OCI-LY7 (cell line): ENCODE data around the gene TIMM23. TPM values are rescaled to one million over a fixed set of nuclear protein-coding genes. Genes with fewer than 3 reads are reported as not detected.
A peak's percentile ranks its signal among the peaks of the same experiment; 100 is the strongest.

ENCODE experiments used
- BruUV-seq: library from RNA; stranded (reverse); fragments of 400-500 nt; replicated peaks from 2 replicates; lab custom pipeline; 2021; lab: Mats Ljungman, UMichigan
- CTCF ChIA-PET: fragments of 300-600 bp; sonication (Branson Sonifier 250); formaldehyde crosslinking; loops from one replicate; lab custom pipeline; 2022; ENCODE audit warnings: antibody characterized with exemption; ENCODE audit not compliant: unreplicated experiment; lab: Charles Lee
- POLR2A ChIA-PET: fragments of 300-600 bp; sonication (Branson Sonifier 250); formaldehyde crosslinking; loops from one replicate; lab custom pipeline; 2022; ENCODE audit warnings: antibody characterized with exemption; lab: Charles Lee
- DNase-seq: peaks from one replicate; pipeline ENCODE4 v3.0.0-alpha.2; 2015; ENCODE audit warnings: low spot score
- H2AFZ ChIP-seq: fragments of 200-600 bp; sonication (generic), shearing (Covaris generic); 2 replicates; pipeline ENCODE4 v1.6.1; 2014; ENCODE audit warnings: mild to moderate bottlenecking, antibody characterized with exemption, low read length, moderate library complexity
- H3K27ac ChIP-seq: fragments of 200-600 bp; sonication (generic); 2 replicates; pipeline ENCODE4 v1.5.1; 2014; ENCODE audit warnings: mixed run types, low read depth, mild to moderate bottlenecking, moderate library complexity, low read length, inconsistent platforms; ENCODE audit not compliant: poor library complexity, severe bottlenecking
- H3K36me3 ChIP-seq: fragments of 200-600 bp; sonication (generic); 2 replicates; pipeline ENCODE4 v1.6.1; 2014; ENCODE audit warnings: mild to moderate bottlenecking, antibody characterized with exemption, low read length, moderate library complexity, mixed read lengths; ENCODE audit not compliant: insufficient read depth
- H3K4me1 ChIP-seq: fragments of 200-600 bp; sonication (generic); 2 replicates; pipeline ENCODE4 v1.5.1; 2014; ENCODE audit warnings: mild to moderate bottlenecking, low read length; ENCODE audit not compliant: insufficient read depth, poor library complexity, severe bottlenecking
- H3K4me2 ChIP-seq: fragments of 200-600 bp; sonication (generic); 2 replicates; pipeline ENCODE4 v1.6.1; 2014; ENCODE audit warnings: mild to moderate bottlenecking, low read length
- H3K4me3 ChIP-seq: fragments of 200-600 bp; sonication (generic); 2 replicates; pipeline ENCODE4 v1.5.1; 2014; ENCODE audit warnings: mild to moderate bottlenecking, low read depth, low read length; ENCODE audit not compliant: poor library complexity, severe bottlenecking
- H3K79me2 ChIP-seq: fragments of 200-600 bp; sonication (generic); 2 replicates; pipeline ENCODE4 v1.6.1; 2016; ENCODE audit warnings: low read depth, mild to moderate bottlenecking, low read length, moderate library complexity, mixed read lengths; ENCODE audit not compliant: insufficient read depth
- H3K9me2 ChIP-seq: fragments of 200-600 bp; sonication (generic); 2 replicates; pipeline ENCODE4 v1.6.1; 2016; ENCODE audit warnings: mild to moderate bottlenecking, low read length, mixed read lengths; ENCODE audit not compliant: insufficient read depth
- H3K9me3 ChIP-seq: fragments of 200-600 bp; sonication (generic); 2 replicates; pipeline ENCODE4 v1.6.1; 2014; ENCODE audit warnings: mild to moderate bottlenecking, mixed run types, low read length, mixed read lengths
- H4K20me1 ChIP-seq: fragments of 200-600 bp; sonication (generic); 2 replicates; pipeline ENCODE4 v1.6.1; 2014; ENCODE audit warnings: mild to moderate bottlenecking, antibody characterized with exemption, low read length, moderate library complexity, mixed read lengths; ENCODE audit not compliant: insufficient read depth
- CTCF ChIP-seq: fragments of 200-600 bp; sonication (generic); conservative IDR thresholded peaks from 2 replicates; pipeline ENCODE4 v1.5.1; 2014; ENCODE audit warnings: mild to moderate bottlenecking, antibody characterized with exemption, low read length, moderate library complexity, mixed read lengths
- EZH2phosphoT487 ChIP-seq: fragments of 200-600 bp; sonication (generic); IDR thresholded peaks from 2 replicates; pipeline ENCODE4 v1.6.1; 2018; ENCODE audit warnings: low read depth, borderline replicate concordance, mild to moderate bottlenecking, mixed run types, antibody characterized with exemption, low read length, moderate library complexity, mixed read lengths
- intact Hi-C: fragments of 100-400 bp; cut with micrococcal nuclease; formaldehyde crosslinking; loops from one replicate; pipeline ENCODE4 v1.10.0; 2022; ENCODE audit not compliant: unreplicated experiment
- total RNA-seq, 2 experiments: library from RNA; depleted of rRNA in 1 of 2; stranded (reverse); fragments of >200 nt in 1 of 2; shearing (Covaris generic) in 1 of 2; gene quantifications; 2 replicates each; pipeline ENCODE4 v1.2.3, GENCODE V29; 2014 to 2022

TIMM23 gene
- total RNA-seq, 2 experiments from 2014 or later = 50.5 to 59.1 TPM

- Histone ChIP-seq H3K79me2 (peaks cover 100% of the 10 kb centered on the region), H3K4me1 (peaks cover 51% of the 10 kb centered on the region), H3K4me3 (peak overlapping the region; percentile 46), H4K20me1 (peaks cover 32% of the 10 kb centered on the region), H3K4me2 (peak overlapping the region; percentile 76), H3K9me2 (no peaks in the 10 kb centered on the region), H3K9me3 (no peaks in the 10 kb centered on the region), H3K36me3 (peaks cover 54% of the 10 kb centered on the region), H3K27ac (peak overlapping the region; percentile 79), H2AFZ (no peak overlapping the region)
- peak; percentile 16 for DNase-seq
- TF ChIP-seq CTCF (no peak), EZH2phosphoT487 (no peak)
- intact Hi-C loops = loop anchor here (5.0 kb wide), 1 partner anchor 38 kb away; no protein-coding TSS in a partner anchor
- ChIA-PET CTCF (interaction anchor here (1.5 kb wide), 1 partner anchor 12 kb away, joined by 5 read pairs; no protein-coding TSS in a partner anchor), POLR2A (interaction anchor here (0.6 to 3.2 kb wide), 7 partner anchors 7 to 72 kb away, joined by 4 to 12 read pairs (median 5); partner anchors contain the start of gene NCOA4)
- no TSS peak for BruUV-seq
Observed at GRCh38 chr10:46020344-46020657, 48.0 kb downstream of the TIMM23 start.

- no TSS peak for BruUV-seq
- H3K4me1 ChIP-seq = peaks cover 54% of the 10 kb centered on the region
- H3K4me3 ChIP-seq = peak overlapping the region; percentile 51
- H3K27ac ChIP-seq = no peak overlapping the region
- no peaks in the 10 kb centered on the region for H3K9me3 ChIP-seq
- ChIA-PET POLR2A (interaction anchor here (0.6 kb wide), 1 partner anchor 24 kb away, joined by 4 read pairs; no protein-coding TSS in a partner anchor), CTCF (no interaction called here)
- peak; percentile 61 for DNase-seq
- peaks cover 100% of the 10 kb centered on the region for H3K79me2 ChIP-seq
- H3K36me3 ChIP-seq = peaks cover 50% of the 10 kb centered on the region
- intact Hi-C loops = loop anchor here (5.0 kb wide), 1 partner anchor 41 kb away; no protein-coding TSS in a partner anchor
- no peak overlapping the region for H2AFZ ChIP-seq
- TF ChIP-seq EZH2phosphoT487 (no peak), CTCF (peak; percentile 33; the same call in 1 of the 2 replicates)
- peaks cover 50% of the 10 kb centered on the region for H4K20me1 ChIP-seq
- no peaks in the 10 kb centered on the region for H3K9me2 ChIP-seq
- peak overlapping the region; percentile 49 for H3K4me2 ChIP-seq
Observed at GRCh38 chr10:46022978-46023702, 50.9 kb downstream of the TIMM23 start.

DNA sequence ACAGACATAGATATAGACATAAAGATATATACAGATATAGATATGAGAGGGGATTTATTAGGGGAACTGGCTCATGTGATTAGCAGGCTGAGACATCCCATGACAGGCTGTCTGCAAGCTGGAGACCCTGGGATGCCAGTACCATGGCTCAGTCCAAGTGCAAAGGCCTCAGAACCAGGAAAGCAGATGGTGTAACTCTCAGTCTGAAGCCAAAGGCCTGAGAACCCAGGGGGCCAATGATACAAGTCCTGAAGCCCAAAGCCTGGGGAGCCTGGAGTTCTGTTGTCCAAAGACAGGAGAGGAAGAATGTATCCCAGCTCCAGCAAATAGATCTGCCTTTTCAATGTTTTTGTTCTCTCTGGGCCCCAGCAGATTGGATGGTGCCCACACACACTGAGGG is 52.7 kb downstream of the TIMM23 start:
- no peak overlapping the region for H2AFZ ChIP-seq
- H3K9me2 ChIP-seq = no peaks in the 10 kb centered on the region
- BruUV-seq = no TSS peak
- intact Hi-C loops = loop anchor here (5.0 kb wide), 3 partner anchors 43 to 788 kb away; no protein-coding TSS in a partner anchor
- peaks cover 47% of the 10 kb centered on the region for H3K4me1 ChIP-seq
- no peak overlapping the region for H3K27ac ChIP-seq
- H3K4me2 ChIP-seq = no peak overlapping the region
- ChIA-PET CTCF (no interaction called here), POLR2A (interaction anchor here (0.8 kb wide), 1 partner anchor 19 kb away, joined by 3 read pairs; no protein-coding TSS in a partner anchor)
- no peak overlapping the region for H3K4me3 ChIP-seq
- DNase-seq = no peak
- H4K20me1 ChIP-seq = peaks cover 46% of the 10 kb centered on the region
- peaks cover 39% of the 10 kb centered on the region for H3K36me3 ChIP-seq
- H3K9me3 ChIP-seq = no peaks in the 10 kb centered on the region
- TF ChIP-seq EZH2phosphoT487 (no peak), CTCF (no peak)
- H3K79me2 ChIP-seq = peaks cover 100% of the 10 kb centered on the region
